ENCODE data around the gene KMO.

DNA sequence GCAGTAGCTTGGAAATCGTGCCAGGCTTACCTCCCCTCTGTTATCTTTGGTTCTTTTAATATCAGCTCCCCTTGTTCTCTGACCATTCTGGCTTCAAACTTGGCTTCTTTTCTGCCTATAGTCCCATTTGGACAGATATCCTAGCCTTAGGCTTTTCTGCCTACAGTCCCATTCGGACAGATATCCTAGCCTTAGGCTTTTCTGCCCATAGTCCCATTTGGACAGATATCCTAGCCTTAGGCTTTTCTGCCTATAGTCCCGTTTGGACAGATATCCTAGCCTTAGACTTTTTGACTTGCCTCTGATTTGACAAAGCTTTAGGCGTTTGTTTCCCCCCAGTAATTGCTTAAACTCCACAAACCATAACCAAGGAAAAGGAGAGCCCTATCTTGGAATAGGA is 82.4 kb downstream of the KMO start:
- TF ChIP-seq CTCF (IDR thresholded peaks at IDR 0.05), result no peak
- TF ChIP-seq POLR2AphosphoS5 (IDR thresholded peaks at IDR 0.05), result no peak
